ENCODE data around the gene TCF7L1. TPM values are rescaled to one million over a fixed set of nuclear protein-coding genes. Genes with fewer than 3 reads are reported as not detected.

Gene TCF7L1
- total RNA-seq, 8 experiments from 2014 or later, result 1.4 to 10.1 (median 3.4) TPM

DNA sequence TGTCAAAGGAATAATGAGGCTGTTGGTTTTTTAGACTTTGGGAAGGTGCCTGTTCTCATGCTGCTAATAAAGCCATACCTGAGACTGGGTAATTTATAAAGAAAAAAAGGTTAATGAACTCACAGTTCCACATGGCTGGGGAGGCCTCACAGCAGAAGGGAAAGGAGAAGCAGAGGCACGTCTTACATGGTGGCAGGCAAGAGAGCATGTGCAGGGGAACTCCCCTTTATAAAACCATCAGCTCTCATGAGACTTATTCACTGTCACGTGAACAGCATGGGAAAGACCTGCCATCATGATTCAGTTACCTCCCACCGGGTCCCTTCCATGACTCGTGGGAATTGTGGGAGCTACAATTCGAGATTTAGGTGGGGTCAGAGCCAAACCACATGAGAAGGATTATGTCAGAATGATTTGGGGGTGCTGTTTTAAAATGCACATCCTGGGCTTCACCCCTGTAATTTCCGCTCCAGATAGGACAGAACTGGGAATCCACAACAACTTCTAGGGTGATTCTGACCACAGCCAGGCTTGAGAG, 37.8 kb downstream of the TCF7L1 start:
- in situ Hi-C loops (cut with MboI; ENCODE audit: low pct_unique_long_range_greater_than_20kb in 2 of 9, low sequenced_read_pairs in 9 of 9, unreplicated experiment in 9 of 9), result no loop called here

DNA sequence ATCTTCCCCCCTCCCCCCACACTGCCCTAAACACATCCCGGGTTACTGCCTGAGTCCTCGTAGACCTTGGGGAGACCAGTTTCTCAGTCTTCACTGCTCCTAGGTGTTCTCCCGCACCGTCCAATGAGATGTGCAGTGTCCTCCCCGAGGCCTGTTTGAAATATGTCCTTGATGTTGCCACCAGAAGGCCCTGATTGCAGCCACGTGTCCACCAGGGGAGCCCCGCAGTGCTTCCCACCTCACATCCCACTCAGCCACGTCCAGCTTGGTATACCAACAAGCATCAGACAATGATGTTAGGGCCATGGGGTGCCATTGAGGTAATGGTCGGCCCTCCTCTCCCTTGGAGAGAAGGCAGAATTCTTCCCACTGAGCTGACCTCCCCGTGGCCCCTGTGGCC, 38.7 kb downstream of the TCF7L1 start:
- no peak for ATAC-seq (replicated peaks in 6 of 8)
- in situ Hi-C loops (cut with MboI; ENCODE audit: low pct_unique_long_range_greater_than_20kb in 2 of 9, low sequenced_read_pairs in 9 of 9, unreplicated experiment in 9 of 9), result no loop called here
- Histone ChIP-seq H3K4me1 (replicated peaks in 1 of 2) (no peaks in the 10 kb centered on the region), H3K27ac (no peak overlapping the region), H3K4me3 (no peak overlapping the region)
- 83 to 100% (median 89%) methylated on average over 2 to 5 of the region's 10 CpGs; no CpG with 5 or more reads in 7 of the 10 experiments for WGBS, 10 experiments

More for the DNA sequence above, 37.8 kb downstream of the TCF7L1 start:
- Histone ChIP-seq H3K4me3 (no peak overlapping the region), H3K27ac (no peak overlapping the region), H3K4me1 (replicated peaks in 1 of 2) (no peaks in the 10 kb centered on the region)
- ATAC-seq (replicated peaks in 6 of 8), result no peak
- WGBS, 10 experiments, result 65 to 100% (median 95%) methylated on average over 1 to 4 of the region's 6 CpGs; no CpG with 5 or more reads in 1 of the 10 experiments

DNA sequence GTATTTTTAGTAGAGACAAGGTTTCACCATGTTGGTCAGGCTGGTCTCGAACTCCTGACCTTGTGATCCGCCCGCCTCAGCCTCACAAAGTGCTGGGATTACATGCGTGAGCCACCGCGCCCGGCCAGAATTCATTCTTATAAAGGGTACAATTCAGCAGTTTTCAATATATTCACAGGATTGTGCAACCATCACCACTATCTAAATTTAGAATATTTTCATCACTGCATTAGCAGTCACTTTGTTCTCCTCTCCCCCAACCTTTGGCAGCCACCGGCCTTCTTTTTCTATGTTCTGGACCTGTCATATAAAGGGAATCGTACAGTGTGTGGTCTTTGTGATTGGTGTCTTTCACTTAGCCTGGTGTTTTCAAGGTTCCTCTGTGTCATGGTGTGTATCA, 40.7 kb downstream of the TCF7L1 start:
- peaks cover 0 to 4% of the 10 kb centered on the region in 2 donors for H3K4me1 ChIP-seq (replicated peaks in 1 of 2)
- in situ Hi-C loops (cut with MboI; ENCODE audit: low pct_unique_long_range_greater_than_20kb in 2 of 9, low sequenced_read_pairs in 9 of 9, unreplicated experiment in 9 of 9), result no loop called here
- no peak overlapping the region for H3K27ac ChIP-seq
- H3K4me3 ChIP-seq, result no peak overlapping the region
- WGBS, 10 experiments, result 40 to 100% (median 89%) methylated on average over 1 to 9 of the region's 9 CpGs; no CpG with 5 or more reads in 4 of the 10 experiments
- ATAC-seq (replicated peaks in 6 of 8), result peak in 2 of 8 experiments; percentile 63 to 64

DNA sequence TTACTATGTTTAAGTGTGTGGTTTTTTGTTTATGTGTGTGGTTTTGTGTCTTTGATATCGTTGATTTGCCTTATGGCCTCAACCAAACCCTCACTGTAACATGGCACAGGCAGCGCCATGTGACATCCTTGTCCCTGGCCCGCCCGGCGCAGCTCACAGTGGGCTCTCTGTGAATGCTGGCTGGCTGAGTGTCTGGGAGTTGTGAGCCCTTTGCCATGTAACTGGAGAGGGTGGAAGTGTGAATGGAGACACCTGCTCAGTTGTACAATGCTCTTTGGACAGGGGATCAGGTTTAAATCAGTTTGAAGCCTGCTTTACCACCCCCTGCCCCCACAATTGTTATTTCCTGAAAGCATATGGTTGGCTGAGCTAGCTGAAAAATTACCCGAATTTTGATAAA, 41.8 kb downstream of the TCF7L1 start:
- no peak overlapping the region for H3K4me3 ChIP-seq
- peaks cover 8 to 9% of the 10 kb centered on the region in 2 donors for H3K4me1 ChIP-seq (replicated peaks in 1 of 2)
- WGBS, 10 experiments, result 60 to 100% (median 93%) methylated on average over 1 to 5 of the region's 6 CpGs; no CpG with 5 or more reads in 3 of the 10 experiments
- no peak for ATAC-seq (replicated peaks in 6 of 8)
- in situ Hi-C loops (cut with MboI; ENCODE audit: low pct_unique_long_range_greater_than_20kb in 2 of 9, low sequenced_read_pairs in 9 of 9, unreplicated experiment in 9 of 9), result no loop called here
- H3K27ac ChIP-seq, result no peak overlapping the region

DNA sequence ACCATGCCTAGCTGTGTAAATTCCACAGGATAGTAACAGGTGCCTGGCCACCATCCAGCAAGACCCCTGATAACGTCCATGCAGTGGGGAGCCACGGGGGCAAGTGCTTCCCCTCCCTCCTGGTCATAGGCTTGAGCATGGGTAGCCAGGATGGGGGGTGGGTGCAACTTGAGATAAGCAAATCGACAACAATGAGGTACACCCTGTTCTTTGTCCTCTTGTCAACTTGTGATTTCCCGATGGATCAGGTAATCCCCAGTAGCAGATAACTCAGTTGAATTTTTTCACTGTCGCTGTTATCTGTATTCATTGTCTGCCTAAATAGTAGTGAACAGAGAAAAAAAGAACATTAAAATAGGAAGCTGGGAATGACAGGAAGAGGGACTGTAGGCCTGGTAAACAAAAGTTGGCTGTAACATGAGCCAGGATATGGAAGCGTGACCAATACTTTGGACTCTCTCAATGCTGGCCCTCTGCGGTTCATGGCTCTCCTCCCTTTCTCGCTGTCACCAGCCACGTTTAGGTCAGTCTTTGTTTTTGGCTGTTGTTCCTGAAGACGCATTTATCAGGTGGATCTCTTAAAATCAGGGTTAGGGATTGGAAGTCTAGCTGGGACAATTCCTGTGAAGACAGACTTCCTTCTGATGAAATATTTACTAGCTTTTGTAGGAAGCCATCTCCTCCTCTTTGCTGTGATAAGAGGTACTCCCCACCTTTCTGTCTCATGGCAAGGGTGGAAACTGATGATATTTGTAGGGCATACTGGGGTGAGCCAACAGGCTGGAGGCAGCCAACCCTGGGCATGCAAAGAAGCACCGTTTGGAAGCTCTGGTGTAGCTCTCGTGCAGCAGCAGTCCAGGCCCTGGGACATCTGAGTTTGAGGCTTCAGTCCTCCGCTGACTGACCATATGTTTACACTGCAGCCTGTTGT, 42.4 kb downstream of the TCF7L1 start:
- no peak overlapping the region for H3K27ac ChIP-seq
- in situ Hi-C loops (cut with MboI; ENCODE audit: low pct_unique_long_range_greater_than_20kb in 2 of 9, low sequenced_read_pairs in 9 of 9, unreplicated experiment in 9 of 9), result no loop called here
- H3K4me1 ChIP-seq (replicated peaks in 1 of 2), result peaks cover 9% of the 10 kb centered on the region in 2 donors
- peak in 3 of 8 experiments; percentile 14 to 77 (median 19) for ATAC-seq (replicated peaks in 6 of 8)
- WGBS, 10 experiments, result 28 to 81% (median 63%) methylated on average over 1 to 12 of the region's 13 CpGs
- no peak overlapping the region for H3K4me3 ChIP-seq

DNA sequence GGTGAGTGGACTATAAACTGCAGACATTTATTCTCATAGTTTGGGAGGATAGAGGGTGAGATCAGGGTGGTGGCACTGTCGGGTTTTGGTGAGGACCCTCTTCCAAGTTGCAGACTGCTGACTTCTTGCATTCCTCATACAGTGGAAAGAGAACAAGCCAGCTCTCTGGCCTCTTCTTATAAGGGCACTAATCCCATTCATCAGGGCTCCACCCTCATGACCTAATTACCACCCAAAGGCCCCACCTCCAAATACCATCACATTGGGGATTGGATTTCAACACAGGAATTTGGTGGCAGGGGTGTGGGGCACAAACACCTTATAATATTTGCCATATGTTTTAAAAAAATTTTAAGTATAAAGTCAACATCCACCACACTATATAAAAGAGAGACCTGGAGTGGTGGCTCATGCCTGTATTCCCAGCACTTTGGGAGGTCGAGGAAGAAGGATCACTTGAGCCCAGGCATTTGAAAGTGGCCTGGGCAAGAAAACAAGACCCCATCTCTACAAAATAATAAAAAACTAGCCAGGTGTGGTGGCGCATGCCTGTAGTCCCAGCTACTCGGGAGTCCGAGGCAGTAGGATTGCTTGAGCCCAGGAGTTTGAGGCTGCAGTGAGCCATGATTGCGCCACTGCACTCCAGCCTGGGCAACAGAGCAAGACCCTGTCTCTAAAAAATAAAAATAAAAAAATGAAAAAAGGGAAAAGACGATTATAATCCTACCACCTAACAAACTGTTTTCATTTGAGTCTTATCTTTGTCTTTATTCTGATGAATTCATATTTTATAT, 44.0 kb downstream of the TCF7L1 start:
- no peak for ATAC-seq (replicated peaks in 6 of 8)
- Histone ChIP-seq H3K4me3 (no peak overlapping the region), H3K4me1 (replicated peaks in 1 of 2) (peaks cover 9 to 12% of the 10 kb centered on the region in 2 donors), H3K27ac (no peak overlapping the region)
- WGBS, 10 experiments, result 53 to 100% (median 90%) methylated on average over 1 to 6 of the region's 7 CpGs; no CpG with 5 or more reads in 2 of the 10 experiments
- in situ Hi-C loops (cut with MboI; ENCODE audit: low pct_unique_long_range_greater_than_20kb in 2 of 9, low sequenced_read_pairs in 9 of 9, unreplicated experiment in 9 of 9), result no loop called here

DNA sequence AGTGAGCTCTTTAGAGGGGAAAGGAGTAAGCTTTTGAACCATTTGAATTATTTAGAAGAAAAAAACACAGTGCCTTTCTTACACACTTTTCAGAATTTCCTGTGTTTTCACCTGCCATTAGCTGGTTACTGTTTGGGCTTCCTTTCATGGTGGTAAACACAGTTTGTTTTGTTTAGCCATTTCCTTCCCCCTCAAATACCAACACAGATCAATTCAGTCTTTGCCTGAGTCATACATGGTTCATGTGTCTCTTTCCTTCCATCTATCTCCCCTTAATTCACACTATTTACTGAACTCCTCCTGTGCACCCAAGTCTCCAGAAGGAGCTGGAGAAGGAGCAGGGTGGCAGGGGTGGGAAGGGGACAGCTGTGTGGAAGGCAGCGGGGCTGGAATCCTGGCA, 45.0 kb downstream of the TCF7L1 start:
- H3K4me3 ChIP-seq, result no peak overlapping the region
- ATAC-seq (replicated peaks in 6 of 8), result no peak

DNA sequence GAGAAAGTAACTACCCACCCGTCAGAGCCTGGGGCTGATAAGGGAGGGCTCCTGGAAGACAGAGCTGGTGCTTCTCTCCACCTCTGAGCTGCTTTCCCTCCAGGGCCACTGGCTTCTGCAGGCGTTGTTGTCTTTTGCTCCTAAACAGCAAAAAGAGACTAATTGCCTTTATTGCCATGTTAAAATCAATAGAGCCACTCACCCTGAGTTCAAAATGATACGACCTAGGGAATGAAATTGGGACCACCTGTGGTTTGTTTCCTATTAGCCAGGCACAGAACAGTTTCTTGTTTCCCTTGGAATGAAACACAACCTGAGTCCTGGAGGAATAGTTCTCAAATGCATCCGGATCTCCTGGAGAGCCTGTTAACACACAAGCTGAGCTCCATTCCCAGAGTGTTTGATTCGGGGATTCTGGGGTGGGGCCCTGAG, 45.8 kb downstream of the TCF7L1 start:
- no peak overlapping the region for H3K4me3 ChIP-seq
- H3K27ac ChIP-seq, result no peak overlapping the region
- in situ Hi-C loops (cut with MboI; ENCODE audit: low pct_unique_long_range_greater_than_20kb in 2 of 9, low sequenced_read_pairs in 9 of 9, unreplicated experiment in 9 of 9), result no loop called here
- WGBS, 10 experiments, result 40 to 100% (median 80%) methylated on average over 1 to 4 of the region's 5 CpGs; no CpG with 5 or more reads in 4 of the 10 experiments
- ATAC-seq (replicated peaks in 6 of 8), result no peak
- peaks cover 9 to 12% of the 10 kb centered on the region in 2 donors for H3K4me1 ChIP-seq (replicated peaks in 1 of 2)

More for the DNA sequence above, 45.0 kb downstream of the TCF7L1 start:
- WGBS, 10 experiments, result 40% methylated on average over 1 of the region's 1 CpG; no CpG with 5 or more reads in 9 of the 10 experiments
- Histone ChIP-seq H3K4me1 (replicated peaks in 1 of 2) (peaks cover 9 to 12% of the 10 kb centered on the region in 2 donors), H3K27ac (no peak overlapping the region)
- in situ Hi-C loops (cut with MboI; ENCODE audit: low pct_unique_long_range_greater_than_20kb in 2 of 9, low sequenced_read_pairs in 9 of 9, unreplicated experiment in 9 of 9), result no loop called here

DNA sequence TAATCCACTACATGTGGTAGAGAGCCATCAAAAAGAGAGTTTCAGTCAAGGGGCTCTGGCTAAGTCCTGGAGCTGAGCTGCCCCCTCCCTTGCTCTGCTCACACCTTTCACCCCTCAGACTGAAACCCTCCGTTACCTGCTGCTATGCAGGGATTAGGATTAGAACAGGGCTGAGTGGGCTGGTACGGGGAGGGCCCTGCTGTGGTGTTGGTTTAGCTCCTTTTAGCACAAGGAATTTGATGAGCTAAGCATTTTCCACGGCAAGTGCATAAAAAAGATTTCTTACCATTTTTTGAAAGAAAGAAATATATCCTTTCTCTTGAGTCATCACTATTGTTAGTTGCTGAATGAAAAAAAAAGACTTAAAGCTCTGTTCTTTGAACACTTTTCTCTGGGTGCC, 46.3 kb downstream of the TCF7L1 start:
- Histone ChIP-seq H3K4me3 (no peak overlapping the region), H3K4me1 (replicated peaks in 1 of 2) (peaks cover 9 to 12% of the 10 kb centered on the region in 2 donors), H3K27ac (no peak overlapping the region)
- ATAC-seq (replicated peaks in 6 of 8), result peak in 2 of 8 experiments; percentile 38 to 44
- in situ Hi-C loops (cut with MboI; ENCODE audit: low pct_unique_long_range_greater_than_20kb in 2 of 9, low sequenced_read_pairs in 9 of 9, unreplicated experiment in 9 of 9), result no loop called here
- 0 to 80% (median 40%) methylated on average over 1 to 3 of the region's 3 CpGs for WGBS, 10 experiments

DNA sequence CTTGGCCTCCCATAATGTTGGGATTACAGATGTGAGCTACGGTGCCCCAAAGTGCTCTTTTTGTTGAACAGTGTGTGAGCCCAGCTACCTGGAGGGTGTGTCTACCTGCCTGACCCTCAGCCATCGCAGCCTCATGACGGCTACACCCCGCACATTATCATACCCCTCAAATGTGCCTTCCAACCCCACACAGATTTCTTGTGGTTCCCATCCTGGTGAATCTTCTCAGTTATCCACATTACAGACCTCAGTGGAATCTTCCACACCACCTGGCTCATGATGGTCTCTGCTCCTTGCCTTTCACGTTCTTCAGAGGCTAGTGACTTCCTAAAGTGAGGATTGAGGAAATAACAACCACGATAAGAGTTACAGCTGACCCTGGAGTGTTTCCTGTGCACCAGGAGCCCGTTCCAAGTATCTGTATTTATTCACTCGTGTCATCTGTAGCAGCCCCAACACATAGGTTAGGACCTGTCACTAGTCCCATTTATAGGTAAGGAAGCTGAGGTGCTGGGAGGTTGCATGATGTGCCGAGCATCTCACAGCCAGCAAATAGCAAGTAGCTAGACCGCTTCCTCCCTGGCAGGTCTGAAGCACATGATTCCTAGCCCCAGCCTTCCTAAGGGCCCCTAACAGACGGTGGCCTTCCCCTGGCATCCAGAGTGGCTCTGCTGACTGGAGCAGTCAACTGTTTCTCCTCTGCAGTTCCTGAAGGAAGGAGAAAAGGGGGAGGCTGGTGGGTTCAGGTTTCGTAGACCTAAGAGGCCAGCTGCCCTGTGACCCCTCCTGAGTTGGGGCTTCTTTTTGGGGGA, 47.3 kb downstream of the TCF7L1 start:
- peaks cover 9 to 12% of the 10 kb centered on the region in 2 donors for H3K4me1 ChIP-seq (replicated peaks in 1 of 2)
- 65 to 100% (median 95%) methylated on average over 1 to 10 of the region's 12 CpGs; no CpG with 5 or more reads in 1 of the 10 experiments for WGBS, 10 experiments
- ATAC-seq (replicated peaks in 6 of 8), result peak in 1 of 8 experiments; percentile 28
- no peak overlapping the region for H3K4me3 ChIP-seq
- no peak overlapping the region for H3K27ac ChIP-seq
- in situ Hi-C loops (cut with MboI; ENCODE audit: low pct_unique_long_range_greater_than_20kb in 2 of 9, low sequenced_read_pairs in 9 of 9, unreplicated experiment in 9 of 9), result no loop called here

DNA sequence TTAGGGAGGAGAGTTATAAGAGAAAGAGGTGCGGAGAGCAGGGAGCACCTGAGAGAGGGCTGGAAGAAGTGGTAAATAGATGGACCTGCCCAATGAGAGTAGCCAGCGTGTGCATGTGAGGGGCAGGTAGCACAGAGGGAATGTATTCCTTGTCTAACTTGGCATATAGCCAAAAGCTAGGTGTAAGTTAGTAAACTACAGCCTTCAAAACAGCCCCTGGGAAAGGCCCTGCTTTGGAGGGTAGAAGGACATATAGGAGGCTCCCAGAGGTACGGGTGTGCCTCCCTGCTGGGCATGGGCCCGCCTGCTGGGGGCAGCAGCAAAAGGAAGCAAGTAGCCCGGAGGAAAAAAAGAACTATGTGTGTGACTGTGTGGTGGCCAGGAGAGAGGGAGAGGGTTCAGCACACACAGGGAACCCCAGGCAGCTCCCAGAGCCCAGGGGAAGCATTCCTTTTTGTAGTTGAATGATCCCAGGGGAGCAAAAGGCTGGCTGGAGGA, 48.0 kb downstream of the TCF7L1 start:
- no peak overlapping the region for H3K27ac ChIP-seq
- H3K4me3 ChIP-seq, result no peak overlapping the region
- ATAC-seq (replicated peaks in 6 of 8), result peak in 3 of 8 experiments; percentile 10 to 75 (median 65)
- peaks cover 9 to 12% of the 10 kb centered on the region in 2 donors for H3K4me1 ChIP-seq (replicated peaks in 1 of 2)
- in situ Hi-C loops (cut with MboI; ENCODE audit: low pct_unique_long_range_greater_than_20kb in 2 of 9, low sequenced_read_pairs in 9 of 9, unreplicated experiment in 9 of 9), result no loop called here
- 30 to 100% (median 87%) methylated on average over 1 to 4 of the region's 5 CpGs; no CpG with 5 or more reads in 2 of the 10 experiments for WGBS, 10 experiments

Data from motor neuron (in vitro differentiated cells).